KOPT-K1 (cell line): ENCODE measurements around the gene HSPA1L.
"Not testable (repeated sequence)": the region's sequence is repeated elsewhere in the genome, so short reads cannot be mapped to it uniquely, and the experiment has no call there.

Experiments used
- H3K27ac ChIP-seq: fragments of 200-600 bp; sonication (generic); 2 replicates; pipeline ENCODE4 v1.5.1; 2016; ENCODE audit warnings: antibody characterized with exemption, mild to moderate bottlenecking, low read depth, low read length; ENCODE audit not compliant: poor library complexity, severe bottlenecking
- H3K36me3 ChIP-seq: fragments of 200-600 bp; sonication (generic); 2 replicates; pipeline ENCODE4 v1.5.1; 2017; ENCODE audit warnings: antibody characterized with exemption, mild to moderate bottlenecking, low read length, moderate library complexity; ENCODE audit not compliant: insufficient read depth
- H3K9me3 ChIP-seq: fragments of 200-600 bp; sonication (generic); 2 replicates; pipeline ENCODE4 v1.5.1; 2017; ENCODE audit warnings: antibody characterized with exemption, low read length, mild to moderate bottlenecking; ENCODE audit not compliant: insufficient read depth, poor library complexity, severe bottlenecking

HSPA1L gene

DNA sequence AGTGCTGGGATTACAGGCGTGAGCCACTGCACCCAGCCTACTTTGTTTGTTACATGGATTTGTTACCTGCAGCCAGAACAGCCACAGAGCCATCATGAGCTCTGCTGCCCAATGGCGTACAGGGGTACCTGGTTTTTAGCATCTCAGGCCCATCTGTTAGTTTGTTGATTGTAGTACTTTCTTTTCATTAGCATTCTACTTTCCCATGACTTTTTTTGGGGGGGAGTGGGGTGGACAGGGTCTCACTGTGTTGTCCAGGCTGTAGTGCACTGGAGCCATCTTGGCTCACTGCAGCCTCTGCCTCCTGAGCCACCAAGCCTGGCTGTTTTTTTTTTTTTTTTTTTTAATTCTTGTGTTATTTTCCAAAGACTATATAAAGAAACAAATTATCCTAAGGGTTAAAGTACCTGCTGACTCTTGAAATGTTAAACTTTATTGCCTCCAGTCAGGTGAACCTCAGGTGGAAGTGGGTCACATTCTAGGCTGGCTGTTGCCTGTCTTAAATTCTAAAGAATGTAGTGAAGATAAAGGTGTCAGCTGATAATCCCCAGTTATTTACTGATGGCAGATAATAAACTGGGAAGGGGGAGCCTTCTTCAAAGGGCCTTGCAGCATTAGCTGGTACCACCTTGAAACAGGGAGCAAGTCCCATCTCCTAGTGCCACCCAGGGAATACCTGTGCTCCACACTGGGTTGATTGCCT lies 32.3 kb upstream of the HSPA1L start:
- Histone ChIP-seq H3K36me3 (no peaks in the 10 kb centered on the region), H3K9me3 (no peaks in the 10 kb centered on the region), H3K27ac (no peak overlapping the region)

DNA sequence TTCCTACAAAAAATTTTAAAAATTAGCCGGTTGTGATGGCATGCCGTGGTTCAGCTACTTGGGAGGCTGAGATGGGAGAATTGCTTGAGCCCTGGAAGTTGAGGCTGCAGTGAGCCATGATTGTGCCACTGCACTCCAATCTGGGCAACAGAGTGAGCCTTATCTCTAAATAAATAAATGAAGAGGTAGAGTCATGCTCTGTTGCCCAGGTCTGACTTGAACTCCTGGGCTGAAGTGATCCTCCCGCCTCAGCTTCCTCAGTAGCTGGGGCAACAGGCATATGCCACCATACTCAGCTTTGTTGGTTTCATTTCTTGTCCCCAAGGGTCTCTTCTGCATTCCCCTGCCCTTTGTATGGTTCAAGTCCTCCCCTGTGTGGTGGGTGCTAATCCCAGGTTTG lies 29.4 kb upstream of the HSPA1L start:
- Histone ChIP-seq H3K36me3 (peaks cover 18% of the 10 kb centered on the region), H3K9me3 (no peaks in the 10 kb centered on the region), H3K27ac (no peak overlapping the region)

DNA sequence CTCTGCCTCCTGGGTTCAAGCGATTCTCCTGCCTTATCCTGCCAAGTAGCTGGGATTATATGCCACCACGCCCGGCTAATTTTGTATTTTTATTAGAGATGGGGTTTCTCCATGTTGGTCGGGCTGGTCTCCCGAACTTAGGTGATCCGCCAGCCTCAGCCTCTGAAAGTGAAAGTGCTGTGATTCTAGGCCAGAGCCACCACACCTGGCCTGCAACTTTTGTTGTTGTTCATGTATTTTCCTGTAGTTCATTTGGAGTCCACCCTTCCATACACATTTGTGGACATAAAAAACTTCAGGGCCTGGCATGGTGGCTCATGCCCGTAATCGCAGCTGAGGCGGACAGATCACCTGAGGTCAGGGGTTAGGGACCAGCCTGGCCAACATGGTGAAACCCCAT lies 27.0 kb upstream of the HSPA1L start:
- Histone ChIP-seq H3K36me3 (peaks cover 43% of the 10 kb centered on the region), H3K27ac (no peak overlapping the region), H3K9me3 (no peaks in the 10 kb centered on the region)

DNA sequence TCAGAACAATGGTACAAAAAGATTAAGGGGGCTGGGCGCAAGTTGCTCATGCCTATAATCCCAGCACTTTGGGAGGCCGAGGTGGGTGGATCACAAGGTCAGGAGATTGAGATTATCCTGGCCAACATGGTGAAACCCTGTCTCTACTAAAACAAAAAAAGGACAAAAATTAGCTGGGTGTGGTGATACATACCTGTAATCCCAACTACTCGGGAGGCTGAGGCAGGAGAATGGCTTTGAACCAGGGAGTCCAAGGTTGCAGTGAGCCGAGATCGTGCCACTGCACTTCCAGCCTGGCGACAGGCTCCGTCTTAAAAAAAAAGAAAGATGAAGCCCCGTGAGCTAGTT lies 24.7 kb upstream of the HSPA1L start:
- not testable (repeated sequence) for H3K9me3 ChIP-seq, H3K27ac ChIP-seq
- H3K36me3 ChIP-seq = peaks cover 57% of the 10 kb centered on the region

DNA sequence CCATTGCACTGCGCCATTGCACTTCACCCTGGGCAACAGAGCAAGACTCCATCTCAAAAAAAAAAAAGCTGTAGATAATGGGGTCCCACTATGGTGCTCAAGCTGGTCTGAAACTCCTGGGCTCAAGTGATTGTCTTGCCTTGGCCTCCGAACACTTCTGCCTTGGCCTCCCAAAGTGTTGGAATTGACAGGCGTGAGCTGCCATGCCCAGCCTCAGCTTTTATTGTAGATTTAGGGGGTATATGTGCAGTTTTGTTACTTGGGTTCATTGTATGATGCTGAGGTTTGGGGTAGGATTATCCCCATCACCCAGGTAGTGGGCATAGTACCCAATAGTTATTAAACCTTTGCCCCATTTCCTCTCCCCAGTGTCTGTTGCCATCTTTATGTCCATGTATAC lies 23.9 kb upstream of the HSPA1L start:
- Histone ChIP-seq H3K36me3 (peaks cover 57% of the 10 kb centered on the region), H3K27ac (no peak overlapping the region), H3K9me3 (no peaks in the 10 kb centered on the region)

DNA sequence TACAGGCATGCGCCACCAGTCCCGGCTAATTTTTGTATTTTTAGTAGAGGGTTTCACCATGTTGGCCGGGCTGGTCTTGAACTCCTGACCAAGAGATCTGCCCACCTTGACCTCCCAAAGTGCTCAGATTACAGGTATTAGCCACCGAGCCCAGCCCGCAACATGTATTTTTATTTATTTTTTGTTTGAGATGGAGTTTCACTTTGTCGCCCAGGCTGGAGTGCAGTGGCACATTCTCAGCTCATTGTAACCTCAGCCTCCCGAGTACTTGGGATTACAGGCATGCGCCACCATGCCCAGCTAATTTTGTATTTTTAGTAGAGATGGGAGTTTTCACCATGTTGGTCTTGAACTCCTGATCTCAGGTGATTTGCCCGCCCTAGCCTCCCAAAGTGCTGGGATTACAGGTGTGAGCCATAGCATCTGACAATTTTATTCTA lies 23.1 kb upstream of the HSPA1L start:
- H3K9me3 ChIP-seq = not testable (repeated sequence)

DNA sequence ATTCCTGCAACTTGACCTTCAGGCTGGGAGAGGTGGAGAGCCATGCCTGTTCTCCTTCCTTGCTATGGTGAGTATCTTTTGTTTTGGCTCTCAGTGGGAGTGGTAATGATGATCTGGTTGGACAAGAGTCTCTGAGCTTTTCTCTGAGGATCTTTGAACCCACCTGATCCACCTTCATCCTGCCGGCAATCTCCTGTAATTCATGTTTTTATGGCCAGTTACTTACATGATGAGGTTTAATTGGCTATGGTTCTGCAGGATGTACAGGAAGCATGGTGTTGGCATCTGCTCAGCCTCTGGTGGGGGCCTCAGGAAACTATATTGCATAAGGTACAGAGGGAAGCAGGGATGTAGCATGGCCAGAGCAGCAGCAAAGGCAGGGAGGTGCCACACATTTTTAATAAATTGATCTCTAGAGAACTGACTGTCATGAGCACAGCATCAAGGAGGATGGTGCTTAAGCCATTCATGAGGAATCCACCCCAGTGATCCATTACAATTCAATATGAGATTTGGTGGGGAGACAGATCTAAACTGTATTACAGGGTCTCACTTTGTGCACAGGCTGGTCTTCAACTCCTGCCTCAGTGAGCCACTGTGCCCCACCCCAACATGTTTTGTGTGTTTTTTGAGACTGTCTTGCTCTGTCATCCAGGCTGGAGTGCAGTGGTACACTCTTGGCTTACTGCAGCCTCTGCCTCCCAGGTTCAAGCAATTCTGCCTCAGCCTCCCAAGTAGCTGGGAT lies 22.5 kb upstream of the HSPA1L start:
- H3K27ac ChIP-seq = peak overlapping the region; percentile 96
- H3K9me3 ChIP-seq = no peaks in the 10 kb centered on the region
- peaks cover 57% of the 10 kb centered on the region for H3K36me3 ChIP-seq

More for the DNA sequence above, 23.1 kb upstream of the HSPA1L start:
- Histone ChIP-seq H3K27ac (peak overlapping the region; percentile 96), H3K36me3 (peaks cover 57% of the 10 kb centered on the region)

DNA sequence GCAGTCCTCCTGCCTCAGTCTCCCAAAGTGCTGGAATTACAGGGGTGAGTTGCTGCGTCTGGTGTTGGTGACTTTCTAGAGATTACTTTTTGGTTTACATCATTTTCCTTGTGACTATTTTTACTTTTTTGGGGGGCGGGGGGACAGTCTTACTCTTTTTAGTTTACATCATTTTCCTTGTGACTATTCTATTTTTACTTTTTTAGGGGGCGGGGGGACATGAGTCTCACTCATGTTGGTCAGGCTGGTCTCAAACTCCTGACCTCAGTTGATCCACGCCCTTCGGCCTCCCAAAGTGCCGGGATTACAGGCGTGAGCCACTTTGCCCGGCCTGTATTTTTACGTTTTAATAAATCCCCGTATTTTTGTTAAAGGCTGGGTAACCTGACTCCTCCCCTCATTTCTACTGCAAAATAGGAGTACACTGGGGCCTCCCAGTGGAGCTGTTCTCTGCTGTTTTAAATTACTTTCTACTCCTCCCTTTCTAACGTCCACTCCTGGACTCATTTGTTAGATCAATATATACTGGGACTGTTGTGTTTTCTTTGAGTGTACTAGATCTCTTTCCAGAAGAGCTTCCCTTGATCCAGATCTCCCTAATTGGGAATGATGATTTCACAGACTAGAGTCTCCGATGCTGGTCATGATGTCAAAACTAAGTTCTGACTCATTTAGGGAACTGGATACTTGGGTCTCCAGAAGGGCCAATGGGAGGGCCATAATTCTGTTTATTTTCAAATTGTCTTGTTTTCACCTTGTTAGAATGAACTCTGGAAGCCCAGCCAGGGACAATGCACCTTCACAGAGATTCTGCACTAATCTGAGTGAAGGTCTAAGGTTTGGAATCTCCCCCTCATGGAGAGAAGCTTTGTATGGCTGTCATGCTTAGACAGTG lies 21.6 kb upstream of the HSPA1L start:
- H3K36me3 ChIP-seq = peaks cover 57% of the 10 kb centered on the region

DNA sequence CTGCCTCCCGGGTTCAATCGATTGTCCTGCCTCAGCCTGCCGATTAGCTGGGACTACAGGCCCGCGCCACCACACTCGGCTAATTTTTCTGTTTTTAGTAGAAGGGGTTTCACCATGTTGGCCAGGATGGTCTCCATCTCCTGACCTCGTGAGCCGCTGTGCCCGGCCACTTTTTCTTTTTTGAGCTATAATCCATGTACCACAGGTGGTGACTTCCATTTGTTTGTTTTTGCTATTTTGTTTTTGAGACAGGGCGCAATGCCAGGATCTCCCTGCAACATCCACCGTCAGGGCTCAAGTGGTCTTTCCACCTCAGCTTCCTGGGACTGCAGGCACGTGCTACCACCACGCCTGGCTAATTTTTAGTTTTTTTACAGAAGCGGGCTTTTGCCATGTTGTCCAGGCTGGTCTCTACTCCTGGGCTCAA lies 21.0 kb upstream of the HSPA1L start:
- peak overlapping the region; percentile 96 for H3K27ac ChIP-seq
- no peaks in the 10 kb centered on the region for H3K9me3 ChIP-seq
- H3K36me3 ChIP-seq = peaks cover 59% of the 10 kb centered on the region

More for the DNA sequence above, 21.6 kb upstream of the HSPA1L start:
- Histone ChIP-seq H3K27ac (peak overlapping the region; percentile 96), H3K9me3 (no peaks in the 10 kb centered on the region)

DNA sequence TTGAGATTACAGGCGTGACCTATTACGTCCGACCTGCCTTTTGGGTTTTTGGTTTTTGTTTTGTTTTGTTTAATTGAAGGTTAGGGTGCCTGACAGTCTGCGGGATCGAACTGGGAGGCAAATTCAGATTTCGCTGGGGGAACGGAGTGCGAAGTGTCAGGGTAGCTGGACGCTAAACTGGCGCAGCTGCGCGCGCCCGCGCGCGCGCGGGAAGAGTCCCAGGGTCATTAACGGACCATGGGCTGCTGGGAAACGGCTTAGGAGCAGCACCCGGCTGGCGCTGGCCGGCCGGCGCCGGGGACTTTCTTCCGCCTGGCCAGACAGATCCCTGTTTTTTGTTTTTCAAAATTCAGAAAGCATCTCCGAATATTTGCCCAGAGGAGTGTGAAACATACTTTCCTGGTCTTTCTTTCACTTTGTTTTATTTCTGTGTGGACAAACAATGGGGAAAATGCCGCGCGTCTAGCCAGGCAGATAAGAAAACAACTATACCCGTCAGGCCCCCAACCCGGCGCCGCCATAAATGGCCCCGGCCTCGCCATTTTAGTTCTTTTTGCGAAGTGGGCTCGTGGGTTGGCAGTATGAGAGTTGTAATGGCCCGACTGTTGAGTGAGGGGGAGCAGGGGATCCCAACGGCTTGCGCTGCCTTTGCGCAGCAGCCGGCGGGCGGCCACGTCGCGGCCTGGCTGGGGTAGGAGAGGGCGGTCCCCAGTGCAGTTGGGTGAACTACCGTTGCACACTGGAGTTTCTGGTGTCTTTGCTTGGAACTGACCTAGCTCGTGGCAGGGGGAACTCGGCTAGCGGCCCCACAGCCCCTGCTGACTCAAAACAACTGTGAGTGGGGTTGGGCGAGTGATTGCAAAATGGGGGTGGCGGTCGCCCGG lies 19.5 kb upstream of the HSPA1L start:
- peaks cover 44% of the 10 kb centered on the region for H3K36me3 ChIP-seq

DNA sequence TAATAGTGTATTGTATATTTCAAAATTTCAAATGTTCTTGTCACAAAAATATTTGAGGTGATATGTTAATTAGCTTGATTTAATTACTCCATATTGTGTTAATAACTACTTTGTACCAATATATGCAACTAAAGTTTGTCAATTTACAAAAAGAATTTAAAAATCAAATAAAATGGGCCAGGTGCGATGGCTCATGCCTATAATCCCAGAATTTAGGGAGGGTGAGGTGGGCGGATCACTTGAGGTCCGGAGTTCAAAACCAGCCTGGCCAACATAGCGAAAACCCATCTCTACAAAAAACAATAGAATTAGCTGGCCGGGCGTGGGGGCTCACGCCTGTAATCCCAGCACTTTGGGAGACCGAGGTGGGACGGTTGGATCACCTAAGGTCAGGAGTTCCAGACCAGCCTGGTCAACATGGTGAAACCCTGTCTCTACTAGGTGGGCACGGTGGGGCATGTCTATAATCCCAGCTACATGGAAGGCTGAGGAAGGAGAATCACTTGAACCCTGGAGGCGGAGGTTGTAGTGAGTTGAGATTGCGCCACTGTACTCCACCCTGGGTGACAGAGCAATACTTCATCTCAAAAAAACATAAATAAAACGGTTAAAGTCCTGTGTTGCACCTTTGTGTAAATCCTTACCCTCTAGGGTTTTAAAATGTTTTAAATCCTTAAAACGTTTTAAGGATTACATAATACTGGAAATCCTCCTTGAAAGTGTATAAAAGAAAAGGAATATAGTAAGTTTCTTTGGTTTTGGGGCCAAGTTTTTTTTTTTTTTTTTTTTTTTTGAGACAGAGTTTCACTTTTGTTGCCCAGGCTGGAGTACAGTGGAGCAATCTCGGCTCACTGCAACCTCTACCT lies 16.5 kb upstream of the HSPA1L start:
- Histone ChIP-seq H3K9me3 (no peaks in the 10 kb centered on the region), H3K27ac (peak overlapping the region; percentile 55), H3K36me3 (peaks cover 14% of the 10 kb centered on the region)

More for the DNA sequence above, 19.5 kb upstream of the HSPA1L start:
- Histone ChIP-seq H3K9me3 (no peaks in the 10 kb centered on the region), H3K27ac (peak overlapping the region; percentile 96)

DNA sequence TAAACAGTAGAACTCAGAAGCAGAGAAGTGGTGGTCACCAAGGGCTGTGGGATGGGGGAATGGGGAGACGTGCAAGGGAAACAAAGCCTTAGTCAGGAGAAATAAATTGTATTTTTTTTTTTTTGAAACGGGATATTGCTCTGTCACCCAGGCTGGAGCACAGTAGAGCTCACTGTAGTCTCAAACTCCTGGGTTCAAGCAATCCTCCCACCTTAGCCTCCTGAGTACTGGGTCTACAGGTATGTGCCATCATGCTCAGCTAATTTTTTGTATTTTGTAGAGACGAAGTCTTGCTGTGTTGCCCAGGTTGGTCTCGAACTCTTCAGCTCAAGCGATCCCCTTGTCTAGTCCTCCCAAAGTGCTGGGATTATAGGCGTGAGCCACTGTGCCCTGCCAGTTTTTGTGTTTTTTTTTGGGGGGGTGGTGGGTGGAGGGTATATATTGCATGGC lies 15.8 kb upstream of the HSPA1L start:
- no peaks in the 10 kb centered on the region for H3K9me3 ChIP-seq
- H3K36me3 ChIP-seq = peaks cover 7% of the 10 kb centered on the region
- peak overlapping the region; percentile 55 for H3K27ac ChIP-seq

DNA sequence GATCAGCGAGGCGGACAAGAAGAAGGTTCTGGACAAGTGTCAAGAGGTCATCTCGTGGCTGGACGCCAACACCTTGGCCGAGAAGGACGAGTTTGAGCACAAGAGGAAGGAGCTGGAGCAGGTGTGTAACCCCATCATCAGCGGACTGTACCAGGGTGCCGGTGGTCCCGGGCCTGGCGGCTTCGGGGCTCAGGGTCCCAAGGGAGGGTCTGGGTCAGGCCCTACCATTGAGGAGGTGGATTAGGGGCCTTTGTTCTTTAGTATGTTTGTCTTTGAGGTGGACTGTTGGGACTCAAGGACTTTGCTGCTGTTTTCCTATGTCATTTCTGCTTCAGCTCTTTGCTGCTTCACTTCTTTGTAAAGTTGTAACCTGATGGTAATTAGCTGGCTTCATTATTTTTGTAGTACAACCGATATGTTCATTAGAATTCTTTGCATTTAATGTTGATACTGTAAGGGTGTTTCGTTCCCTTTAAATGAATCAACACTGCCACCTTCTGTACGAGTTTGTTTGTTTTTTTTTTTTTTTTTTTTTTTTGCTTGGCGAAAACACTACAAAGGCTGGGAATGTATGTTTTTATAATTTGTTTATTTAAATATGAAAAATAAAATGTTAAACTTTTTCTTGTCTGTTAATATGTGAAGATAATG lies 14.7 kb upstream of the HSPA1L start:
- Histone ChIP-seq H3K36me3 (peaks cover 5% of the 10 kb centered on the region; the same call in 1 of the 2 replicates), H3K27ac (peak overlapping the region; percentile 63), H3K9me3 (no peaks in the 10 kb centered on the region)
